Fibroblast of lung (primary cell): ENCODE measurements around the gene TNFRSF11A. TPM values are rescaled to one million over a fixed set of nuclear protein-coding genes. Genes with fewer than 3 reads are reported as not detected.

ENCODE experiments used
- DNase-seq, 2 donors: peaks; one replicate each; pipeline versions ENCODE4 v3.0.0 to v3.0.0-alpha.2; 2010; ENCODE audit warnings: low read depth in 2 of 2
- H2AFZ ChIP-seq: 2 replicates; pipeline ENCODE4 v1.5.1; 2012; ENCODE audit warnings: low read length, control low read depth, inconsistent platforms
- H3K27ac ChIP-seq: 2 replicates; pipeline ENCODE4 v1.5.1; 2011; ENCODE audit warnings: low read length, control low read depth; ENCODE audit not compliant: insufficient read depth
- H3K27me3 ChIP-seq: 2 replicates; pipeline ENCODE4 v1.5.1; 2011; ENCODE audit warnings: mild to moderate bottlenecking, low read length; ENCODE audit not compliant: control insufficient read depth, insufficient read depth
- H3K36me3 ChIP-seq: 2 replicates; pipeline ENCODE4 v1.5.1; 2011; ENCODE audit warnings: low read length; ENCODE audit not compliant: control insufficient read depth, insufficient read depth
- H3K4me1 ChIP-seq: 2 replicates; pipeline ENCODE4 v1.5.1; 2011; ENCODE audit warnings: low read length; ENCODE audit not compliant: control insufficient read depth, insufficient read depth; ENCODE audit errors: extremely low read depth
- H3K4me2 ChIP-seq: 2 replicates; pipeline ENCODE4 v1.5.1; 2011; ENCODE audit warnings: low read length, control low read depth; ENCODE audit not compliant: insufficient read depth; ENCODE audit errors: extremely low read depth
- H3K4me3 ChIP-seq, 4 experiments: fragments of 200-600 bp in 1 of 4; sonication (generic) in 1 of 4; replicated peaks in 1 of 4; 2 replicates each; pipeline ENCODE4 v1.5.1; 2011 to 2016; ENCODE audit warnings: low read length in 4 of 4, low read depth in 3 of 4, mild to moderate bottlenecking in 3 of 4, control low read depth in 2 of 4, inconsistent platforms in 1 of 4, mixed read lengths in 1 of 4; ENCODE audit not compliant: insufficient read depth in 1 of 4; ENCODE audit errors: control extremely low read depth in 1 of 4
- H3K79me2 ChIP-seq: 2 replicates; pipeline ENCODE4 v1.5.1; 2012; ENCODE audit warnings: mild to moderate bottlenecking, low read length, inconsistent platforms; ENCODE audit not compliant: control insufficient read depth, insufficient read depth
- H3K9ac ChIP-seq: 2 replicates; pipeline ENCODE4 v1.5.1; 2011; ENCODE audit warnings: mild to moderate bottlenecking, low read length, control low read depth; ENCODE audit not compliant: insufficient read depth
- H3K9me3 ChIP-seq: 2 replicates; pipeline ENCODE4 v1.5.1; 2012; ENCODE audit warnings: low read depth, low read length; ENCODE audit not compliant: control insufficient read depth, insufficient read depth
- H4K20me1 ChIP-seq: 2 replicates; pipeline ENCODE4 v1.5.1; 2011; ENCODE audit warnings: low read length; ENCODE audit not compliant: control insufficient read depth, insufficient read depth; ENCODE audit errors: extremely low read depth
- CTCF ChIP-seq, 2 donors: IDR thresholded peaks in 1 of 2; conservative IDR thresholded peaks in 1 of 2; 1 replicate in 1 of 2; 2 replicates in 1 of 2; pipeline ENCODE4 v1.5.1; 2011 to 2012; ENCODE audit warnings: low read length in 2 of 2, control low read depth in 1 of 2, inconsistent platforms in 1 of 2, low read depth in 1 of 2, mild to moderate bottlenecking in 1 of 2
- EZH2 ChIP-seq: IDR thresholded peaks from 2 replicates; pipeline ENCODE4 v1.5.1; 2012; ENCODE audit warnings: low read length, control low read depth, mild to moderate bottlenecking; ENCODE audit errors: missing control alignments
- polyA minus RNA-seq: library from RNA; depleted of rRNA, polyadenylated mRNA; stranded (reverse); fragments of >200 nt; gene quantifications from 2 replicates; pipeline ENCODE4 v1.2.3, GENCODE V29; 2011; ENCODE audit warnings: low replicate concordance
- polyA plus RNA-seq, 2 donors: library from polyadenylated mRNA; depleted of rRNA in 1 of 2; stranded (reverse) in 1 of 2; unstranded in 1 of 2; fragments of >200 nt; gene quantifications; 2 replicates each; pipeline ENCODE4 v1.2.1, GENCODE V29; 2011 to 2012; ENCODE audit warnings: missing spikeins in 1 of 2
- total RNA-seq: library from RNA; depleted of rRNA; stranded (reverse); fragments of >200 nt; gene quantifications from 2 replicates; pipeline ENCODE4 v1.2.1, GENCODE V29; 2014

TNFRSF11A gene
- total RNA-seq (0.26 and 0.66 TPM in 2 replicates), polyA plus RNA-seq (0.11 and 0.45 TPM in 2 replicates), polyA minus RNA-seq (2.9 TPM in 1 of 2 replicates, not detected in the other)
- 0.20 and 0.40 TPM in 2 replicates for polyA plus RNA-seq (2012)

- Histone ChIP-seq H3K9me3 (no peaks in the 10 kb centered on the region), H3K36me3 (no peaks in the 10 kb centered on the region), H3K4me3 (peak within 1 kb of the TSS; percentile 20 to 53 (median 36)), H3K27ac (no peak within 1 kb of the TSS), H3K4me2 (peak within 1 kb of the TSS; percentile 86), H2AFZ (peak within 1 kb of the TSS; percentile 3), H3K27me3 (peaks cover 49% of the 10 kb centered on the region), H3K9ac (no peak within 1 kb of the TSS), H3K4me1 (peaks cover 6% of the 10 kb centered on the region), H3K79me2 (no peaks in the 10 kb centered on the region), H4K20me1 (peaks cover 2% of the 10 kb centered on the region)
- no peak for DNase-seq
- no peak for TF ChIP-seq EZH2
- TF ChIP-seq CTCF (conservative IDR thresholded peaks at IDR 0.05 in 1 of 2, IDR thresholded peaks at IDR 0.05 in 1 of 2; ENCODE audit: low read depth in 1 of 2, low read length in 2 of 2), result no peak
Observed at GRCh38 chr18:62324917-62325805, at the start of gene TNFRSF11A. Gene TNFRSF11A, plus strand, starts transcription at chr18:62325310. Its CDS starts 43 bp downstream, at chr18:62325353.

GRCh38 chr18:62277045-62277444 is 48.1 kb upstream of the TNFRSF11A start:
- Histone ChIP-seq H3K4me2 (no peak overlapping the region), H3K27me3 (no peaks in the 10 kb centered on the region), H3K4me3 (no peak overlapping the region), H4K20me1 (no peaks in the 10 kb centered on the region), H3K79me2 (no peaks in the 10 kb centered on the region), H2AFZ (no peak overlapping the region), H3K9me3 (no peaks in the 10 kb centered on the region), H3K36me3 (no peaks in the 10 kb centered on the region), H3K27ac (no peak overlapping the region), H3K9ac (no peak overlapping the region), H3K4me1 (peaks cover 8% of the 10 kb centered on the region)
- TF ChIP-seq EZH2 (no peak), CTCF (conservative IDR thresholded peaks at IDR 0.05 in 1 of 2, IDR thresholded peaks at IDR 0.05 in 1 of 2; ENCODE audit: low read depth in 1 of 2, low read length in 2 of 2) (no peak)
- DNase-seq, result no peak

GRCh38 chr18:62279561-62279960 is 45.5 kb upstream of the TNFRSF11A start:
- H3K9ac ChIP-seq, result no peak overlapping the region

More at GRCh38 chr18:62279561-62279960, 45.5 kb upstream of the TNFRSF11A start:
- Histone ChIP-seq H3K27ac (no peak overlapping the region), H3K9me3 (no peaks in the 10 kb centered on the region), H3K4me2 (no peak overlapping the region), H3K36me3 (no peaks in the 10 kb centered on the region), H3K4me3 (no peak overlapping the region), H3K4me1 (peaks cover 11% of the 10 kb centered on the region), H3K79me2 (no peaks in the 10 kb centered on the region), H2AFZ (no peak overlapping the region), H3K27me3 (no peaks in the 10 kb centered on the region), H4K20me1 (no peaks in the 10 kb centered on the region)
- TF ChIP-seq CTCF (conservative IDR thresholded peaks at IDR 0.05 in 1 of 2, IDR thresholded peaks at IDR 0.05 in 1 of 2; ENCODE audit: low read depth in 1 of 2, low read length in 2 of 2) (no peak), EZH2 (no peak)
- no peak for DNase-seq
